Calu3 (cell line): ENCODE results near the gene ZEB2. TPM values are rescaled to one million over a fixed set of nuclear protein-coding genes. Genes with fewer than 3 reads are reported as not detected.

Source experiments
- BruUV-seq: library from RNA; stranded (reverse); fragments of 400-500 nt; replicated peaks from 2 replicates; lab custom pipeline; 2021; lab: Mats Ljungman, UMichigan
- CTCF ChIA-PET: fragments of 300-600 bp; sonication (Branson Sonifier 250); formaldehyde crosslinking; loops from one replicate; lab custom pipeline; 2022; ENCODE audit warnings: antibody characterized with exemption; lab: Charles Lee
- DNase-seq: peaks from one replicate; pipeline ENCODE4 v3.0.0; 2022
- H3K27ac Mint-ChIP-seq: one replicate; pipeline ENCODE4 v1.8.0; 2022; ENCODE audit warnings: mixed read lengths; ENCODE audit not compliant: unreplicated experiment
- H3K27me3 Mint-ChIP-seq: one replicate; pipeline ENCODE4 v1.8.0; 2022; ENCODE audit warnings: mixed read lengths; ENCODE audit not compliant: unreplicated experiment
- H3K36me3 Mint-ChIP-seq: one replicate; pipeline ENCODE4 v1.8.0; 2022; ENCODE audit warnings: mild to moderate bottlenecking, moderate library complexity, mixed read lengths; ENCODE audit not compliant: insufficient read depth, unreplicated experiment
- H3K4me1 Mint-ChIP-seq: one replicate; pipeline ENCODE4 v1.8.0; 2022; ENCODE audit warnings: mild to moderate bottlenecking, low read depth, mixed read lengths; ENCODE audit not compliant: unreplicated experiment
- H3K4me3 Mint-ChIP-seq: one replicate; pipeline ENCODE4 v1.8.0; 2022; ENCODE audit warnings: mild to moderate bottlenecking, low read depth, moderate library complexity, mixed read lengths; ENCODE audit not compliant: unreplicated experiment
- H3K9me3 Mint-ChIP-seq: one replicate; pipeline ENCODE4 v1.8.0; 2022; ENCODE audit warnings: low read depth, mixed read lengths; ENCODE audit not compliant: unreplicated experiment
- intact Hi-C: fragments of 100-400 bp; cut with micrococcal nuclease; formaldehyde crosslinking; loops from one replicate; pipeline ENCODE4 v1.10.0; 2022; ENCODE audit not compliant: unreplicated experiment
- total RNA-seq: library from RNA; stranded (reverse); gene quantifications from 2 replicates; pipeline ENCODE4 v1.2.3, GENCODE V29; 2022
- TF ChIP-seq, protein P1 (sequence below): fragments of 200-600 bp; IDR thresholded peaks from one replicate; pipeline ENCODE4 v1.8.0; 2022; ENCODE audit warnings: antibody characterized with exemption; ENCODE audit not compliant: unreplicated experiment

The ZEB2 gene
- total RNA-seq, 1 experiment from 2014 or later: 0.97 TPM

- Mint-ChIP-seq H3K9me3 (no peaks in the 10 kb centered on the region), H3K27me3 (no peaks in the 10 kb centered on the region), H3K4me3 (no peak overlapping the region), H3K36me3 (no peaks in the 10 kb centered on the region), H3K4me1 (peaks cover 24% of the 10 kb centered on the region), H3K27ac (peak overlapping the region; percentile 74)
- intact Hi-C loops: no loop called here
- DNase-seq: no peak
- no TSS peak for BruUV-seq
- CTCF ChIA-PET: no interaction called here
- TF ChIP-seq, protein P1, sequence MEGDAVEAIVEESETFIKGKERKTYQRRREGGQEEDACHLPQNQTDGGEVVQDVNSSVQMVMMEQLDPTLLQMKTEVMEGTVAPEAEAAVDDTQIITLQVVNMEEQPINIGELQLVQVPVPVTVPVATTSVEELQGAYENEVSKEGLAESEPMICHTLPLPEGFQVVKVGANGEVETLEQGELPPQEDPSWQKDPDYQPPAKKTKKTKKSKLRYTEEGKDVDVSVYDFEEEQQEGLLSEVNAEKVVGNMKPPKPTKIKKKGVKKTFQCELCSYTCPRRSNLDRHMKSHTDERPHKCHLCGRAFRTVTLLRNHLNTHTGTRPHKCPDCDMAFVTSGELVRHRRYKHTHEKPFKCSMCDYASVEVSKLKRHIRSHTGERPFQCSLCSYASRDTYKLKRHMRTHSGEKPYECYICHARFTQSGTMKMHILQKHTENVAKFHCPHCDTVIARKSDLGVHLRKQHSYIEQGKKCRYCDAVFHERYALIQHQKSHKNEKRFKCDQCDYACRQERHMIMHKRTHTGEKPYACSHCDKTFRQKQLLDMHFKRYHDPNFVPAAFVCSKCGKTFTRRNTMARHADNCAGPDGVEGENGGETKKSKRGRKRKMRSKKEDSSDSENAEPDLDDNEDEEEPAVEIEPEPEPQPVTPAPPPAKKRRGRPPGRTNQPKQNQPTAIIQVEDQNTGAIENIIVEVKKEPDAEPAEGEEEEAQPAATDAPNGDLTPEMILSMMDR: no peak
Observed at GRCh38 chr2:144358374-144358964, 161.4 kb downstream of the ZEB2 start.

- no peaks in the 10 kb centered on the region for H3K36me3 Mint-ChIP-seq
- H3K27ac Mint-ChIP-seq: peak overlapping the region; percentile 74
- intact Hi-C loops: no loop called here
- peaks cover 24% of the 10 kb centered on the region for H3K4me1 Mint-ChIP-seq
- H3K9me3 Mint-ChIP-seq: no peaks in the 10 kb centered on the region
- BruUV-seq: no TSS peak
- CTCF ChIA-PET: interaction anchor here (0.5 to 1.6 kb wide), 3 partner anchors 12 to 618 kb away, joined by 3 to 5 read pairs (median 4); no protein-coding TSS in a partner anchor
- no peak overlapping the region for H3K4me3 Mint-ChIP-seq
- no peaks in the 10 kb centered on the region for H3K27me3 Mint-ChIP-seq
- DNase-seq: peak; percentile 60
- TF ChIP-seq, protein P1: no peak
Observed at GRCh38 chr2:144357623-144358373, 162.1 kb downstream of the ZEB2 start.

- no peak overlapping the region for H3K27ac Mint-ChIP-seq
- H3K4me1 Mint-ChIP-seq: peaks cover 24% of the 10 kb centered on the region
- no peak for DNase-seq
- no TSS peak for BruUV-seq
- CTCF ChIA-PET: interaction anchor here (0.6 to 1.6 kb wide), 2 partner anchors 14 to 138 kb away, joined by 3 read pairs; no protein-coding TSS in a partner anchor
- TF ChIP-seq, protein P1: no peak
- H3K9me3 Mint-ChIP-seq: no peaks in the 10 kb centered on the region
- H3K4me3 Mint-ChIP-seq: no peak overlapping the region
- no peaks in the 10 kb centered on the region for H3K27me3 Mint-ChIP-seq
- intact Hi-C loops: no loop called here
- no peaks in the 10 kb centered on the region for H3K36me3 Mint-ChIP-seq
Observed at GRCh38 chr2:144356402-144356801, 163.5 kb downstream of the ZEB2 start.

GRCh38 chr2:144354953-144355352 is 165.0 kb downstream of the ZEB2 start:
- Mint-ChIP-seq H3K27ac (no peak overlapping the region), H3K4me1 (peaks cover 33% of the 10 kb centered on the region), H3K36me3 (no peaks in the 10 kb centered on the region), H3K27me3 (no peaks in the 10 kb centered on the region), H3K9me3 (no peaks in the 10 kb centered on the region), H3K4me3 (no peak overlapping the region)
- no peak for DNase-seq
- CTCF ChIA-PET: interaction anchor here (0.7 to 0.9 kb wide), 2 partner anchors 16 to 99 kb away, joined by 3 read pairs; no protein-coding TSS in a partner anchor
- TF ChIP-seq, protein P1: no peak
- BruUV-seq: no TSS peak
- intact Hi-C loops: no loop called here
